NCI-H82 (cell line): ENCODE data around the gene RPS17.
"Not testable (repeated sequence)": the region's sequence is repeated elsewhere in the genome, so short reads cannot be mapped to it uniquely, and the experiment has no call there.

Experiments
- DNase-seq: peaks from one replicate; lab custom pipeline; 2025; lab: John Stamatoyannopoulos, UW

Gene RPS17

DNA sequence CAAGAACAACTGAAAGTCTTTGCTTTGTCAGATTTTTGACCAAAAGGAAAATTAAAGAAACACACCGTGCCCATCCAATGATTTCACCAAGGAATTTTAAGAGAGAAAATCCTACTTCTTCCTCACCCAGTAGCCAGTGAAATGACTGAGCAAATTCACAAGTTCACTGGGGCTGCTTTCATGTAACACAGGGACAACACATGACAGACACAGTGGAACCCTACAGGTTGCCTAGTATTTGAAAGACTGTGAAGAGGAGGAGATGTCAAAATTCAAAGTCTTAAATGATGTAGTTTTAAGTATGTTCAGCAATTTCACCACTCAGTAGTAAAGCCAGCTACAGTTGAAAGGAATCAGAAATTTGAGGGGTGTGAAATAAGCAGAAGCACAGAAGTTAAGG, 33.2 kb downstream of the RPS17 start:
- not testable (repeated sequence) for DNase-seq

DNA sequence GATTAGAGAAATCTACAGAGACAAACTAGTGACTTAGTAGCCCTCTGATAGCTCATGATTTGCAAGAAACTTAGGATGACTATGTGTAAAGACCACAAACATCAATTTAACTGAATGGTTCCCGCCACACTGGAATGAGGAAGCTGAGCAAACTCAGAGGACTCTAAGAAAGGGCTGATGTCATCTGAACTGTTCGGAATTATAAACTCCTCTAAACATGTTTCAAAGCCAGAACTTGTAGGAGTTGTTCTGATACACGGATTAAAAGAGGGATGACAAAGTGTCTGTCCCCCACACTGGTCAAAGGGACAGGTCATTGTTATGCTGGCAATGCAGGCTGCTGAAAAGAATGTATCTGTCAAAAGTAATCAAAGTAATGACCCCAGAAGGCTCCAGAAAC, 34.4 kb downstream of the RPS17 start:
- DNase-seq, result not testable (repeated sequence)

DNA sequence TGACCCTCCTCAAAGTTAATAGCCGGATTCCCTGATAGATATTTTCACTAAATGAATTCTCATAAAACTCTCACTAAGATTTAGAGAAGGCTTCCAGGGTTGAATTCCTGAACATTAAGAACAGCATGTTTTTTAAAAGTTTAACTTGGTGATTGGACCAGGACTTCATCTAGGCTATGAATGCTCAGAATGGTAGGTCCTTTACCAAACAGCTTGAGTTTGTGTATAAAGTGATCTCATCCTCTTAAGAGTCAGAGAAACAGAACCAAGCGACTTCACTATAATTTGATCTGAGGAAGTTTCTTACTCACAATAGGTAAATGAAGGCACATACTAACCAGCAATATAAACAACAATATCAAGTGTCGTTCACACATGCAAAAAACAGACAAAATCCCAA, 36.2 kb downstream of the RPS17 start:
- DNase-seq, result not testable (repeated sequence)

DNA sequence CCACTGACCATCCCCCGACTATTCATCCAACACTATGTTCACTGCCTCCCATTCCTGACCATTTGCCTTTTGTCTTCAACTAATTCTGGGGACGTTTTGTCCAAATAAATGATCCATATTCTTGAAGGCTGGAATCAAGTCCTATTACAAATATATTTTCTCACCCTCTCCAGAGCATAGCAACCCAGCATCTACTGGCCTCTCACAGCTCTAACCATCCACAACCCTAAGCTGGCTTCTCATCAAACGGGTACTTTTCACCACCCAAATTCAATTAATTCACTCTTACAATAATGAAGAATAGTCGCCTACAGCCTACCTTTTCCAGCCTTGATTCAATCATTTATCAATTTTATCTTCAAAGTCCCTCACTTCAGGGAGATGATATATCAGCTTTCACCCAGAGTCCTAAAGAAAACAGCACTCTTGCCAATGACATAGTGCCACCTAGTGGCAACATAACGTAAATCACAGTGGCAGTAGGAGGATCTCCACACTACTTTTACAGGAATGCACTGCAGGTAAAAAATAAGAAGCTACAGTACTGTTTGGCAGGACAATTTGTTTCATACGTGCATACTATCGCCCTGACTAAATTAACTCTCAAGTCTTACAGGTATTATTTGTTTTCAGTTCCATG, 37.4 kb downstream of the RPS17 start:
- not testable (repeated sequence) for DNase-seq

DNA sequence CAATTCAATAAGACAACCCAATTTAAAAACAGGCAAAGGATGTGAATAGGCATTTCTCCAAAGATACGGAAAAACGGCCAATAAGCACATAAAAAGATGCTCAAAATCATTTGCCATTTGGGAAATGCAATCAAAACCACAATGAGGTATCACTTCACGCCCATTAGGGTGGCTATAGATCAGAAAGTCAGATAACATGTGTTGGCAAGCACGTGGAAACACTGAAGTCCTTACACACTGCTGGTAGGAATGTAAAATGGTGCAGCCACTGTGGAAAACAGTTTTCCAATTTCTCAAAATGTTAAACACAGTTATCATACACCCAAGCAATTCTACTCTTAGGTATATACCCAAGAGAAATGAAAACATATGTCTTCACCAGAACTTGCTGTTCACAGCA, 39.5 kb downstream of the RPS17 start:
- not testable (repeated sequence) for DNase-seq

DNA sequence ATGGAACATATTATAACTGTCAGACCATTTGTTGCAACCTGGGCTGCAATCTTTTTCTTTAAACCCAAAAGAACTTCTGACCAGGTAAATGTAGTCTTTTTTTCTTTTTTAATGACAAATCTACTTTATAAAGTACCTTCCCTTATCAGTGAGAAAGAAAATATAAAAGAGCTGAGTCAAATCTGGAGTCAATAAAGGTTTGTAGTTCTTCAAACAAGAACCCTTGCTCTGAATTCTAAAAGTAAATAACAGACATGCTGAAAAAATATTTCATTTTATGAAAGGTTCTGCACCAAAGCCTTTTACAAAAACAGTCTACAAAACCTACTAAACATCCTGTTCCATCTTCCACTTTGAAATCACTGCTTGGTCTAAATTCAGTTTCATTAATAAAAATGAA, 42.3 kb downstream of the RPS17 start:
- DNase-seq, result not testable (repeated sequence)

DNA sequence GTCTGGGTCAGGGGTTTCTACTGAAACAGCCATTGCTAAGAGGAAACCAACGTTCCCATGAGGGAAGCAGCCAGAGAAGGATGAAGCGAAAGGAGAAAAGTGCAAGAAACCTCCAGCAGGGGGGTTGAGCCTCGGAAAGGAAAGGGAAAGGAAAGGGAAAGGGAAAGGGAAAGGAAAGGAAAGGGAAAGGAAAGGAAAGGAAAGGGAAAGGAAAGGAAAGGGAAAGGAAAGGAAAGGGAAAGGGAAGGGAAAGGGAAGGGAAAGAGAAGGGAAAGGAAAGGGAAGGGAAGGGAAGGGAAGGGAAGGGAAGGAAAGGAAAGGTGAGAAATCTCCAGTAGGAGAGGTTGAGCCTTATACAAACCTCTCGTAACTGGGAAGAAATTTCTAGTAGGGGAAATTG, 52.0 kb downstream of the RPS17 start:
- not testable (repeated sequence) for DNase-seq

DNA sequence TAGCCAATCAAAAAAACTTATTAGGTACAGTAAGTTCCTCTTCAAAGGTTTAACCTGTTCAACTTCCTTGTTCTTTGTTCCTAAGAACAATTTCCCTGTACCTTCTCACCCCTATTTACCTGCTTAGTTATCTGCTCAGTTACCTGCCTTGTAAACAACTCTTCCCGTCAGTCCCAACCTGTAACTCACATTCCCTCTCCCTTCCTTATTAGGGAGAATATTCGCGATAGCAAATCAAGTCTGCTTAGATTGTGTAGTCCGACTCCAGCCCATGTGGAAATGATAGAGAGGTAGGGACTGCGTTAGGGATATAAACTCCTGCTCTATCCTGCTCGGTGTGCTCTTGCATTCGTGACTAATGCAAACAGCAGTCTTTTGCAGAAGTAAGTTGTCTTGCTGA, 53.2 kb downstream of the RPS17 start:
- DNase-seq, result not testable (repeated sequence)
